ENCODE measurements around the gene ARHGEF33. TPM values are rescaled to one million over a fixed set of nuclear protein-coding genes. Genes with fewer than 3 reads are reported as not detected.

ARHGEF33 gene
- total and polyA plus RNA-seq, 8 donors, result under 0.01 to 2.0 (median 0.61) TPM; not detected in 1

- intact Hi-C loops (cut with DNase I; ENCODE audit: low total_unique reads), result no loop called here
- no peaks in the 10 kb centered on the region for H3K27me3 ChIP-seq
- 90 to 95% (median 94%) methylated on average over 4 of the region's 4 CpGs for WGBS, 5 donors
These were observed 2.3 kb upstream of the ARHGEF33 start for GRCh38 chr2:38887347-38887746.

GRCh38 chr2:38887902-38888554, 1.6 kb upstream of the ARHGEF33 start:
- intact Hi-C loops (cut with DNase I; ENCODE audit: low total_unique reads), result no loop called here
- Histone ChIP-seq H3K27ac (no peak overlapping the region), H3K9me3 (peaks cover 0 to 8% (median 0%) of the 10 kb centered on the region in 4 donors), H3K4me3 (no peak overlapping the region), H3K36me3 (peaks cover 0 to 14% (median 4%) of the 10 kb centered on the region in 4 donors), H3K27me3 (no peaks in the 10 kb centered on the region), H3K4me1 (no peaks in the 10 kb centered on the region)
- DNase-seq, result no peak
- TF ChIP-seq EP300 (IDR thresholded peaks at IDR 0.05) (no peak), POLR2AphosphoS5 (IDR thresholded peaks at IDR 0.05) (no peak), POLR2A (IDR thresholded peaks at IDR 0.05) (no peak), CTCF (IDR thresholded peaks at IDR 0.05) (no peak)
- WGBS, 5 donors, result 90 to 100% (median 97%) methylated on average over 1 of the region's 1 CpG

More at GRCh38 chr2:38887347-38887746, 2.3 kb upstream of the ARHGEF33 start:
- peaks cover 0 to 8% (median 0%) of the 10 kb centered on the region in 4 donors for H3K9me3 ChIP-seq
- no peak for TF ChIP-seq CTCF (IDR thresholded peaks at IDR 0.05)
- TF ChIP-seq EP300 (IDR thresholded peaks at IDR 0.05), result no peak
- TF ChIP-seq POLR2A (IDR thresholded peaks at IDR 0.05), result no peak
- no peak for TF ChIP-seq POLR2AphosphoS5 (IDR thresholded peaks at IDR 0.05)
- peaks cover 0 to 18% (median 6%) of the 10 kb centered on the region in 4 donors for H3K36me3 ChIP-seq
- H3K27ac ChIP-seq, result no peak overlapping the region
- no peaks in the 10 kb centered on the region for H3K4me1 ChIP-seq
- no peak for DNase-seq
- H3K4me3 ChIP-seq, result no peak overlapping the region

- intact Hi-C loops (cut with DNase I; ENCODE audit: low total_unique reads), result no loop called here
- H3K4me3 ChIP-seq, result no peak overlapping the region
- H3K9me3 ChIP-seq, result peaks cover 0 to 8% (median 0%) of the 10 kb centered on the region in 4 donors
- no peaks in the 10 kb centered on the region for H3K4me1 ChIP-seq
- H3K27me3 ChIP-seq, result no peaks in the 10 kb centered on the region
- no peak overlapping the region for H3K27ac ChIP-seq
- no peak for TF ChIP-seq EP300 (IDR thresholded peaks at IDR 0.05)
- no peak for TF ChIP-seq CTCF (IDR thresholded peaks at IDR 0.05)
- no peak for TF ChIP-seq POLR2A (IDR thresholded peaks at IDR 0.05)
- no peak for TF ChIP-seq POLR2AphosphoS5 (IDR thresholded peaks at IDR 0.05)
- DNase-seq, result no peak
- H3K36me3 ChIP-seq, result peaks cover 0 to 5% (median 0%) of the 10 kb centered on the region in 4 donors
These were observed 630 bp upstream of the ARHGEF33 start for GRCh38 chr2:38889045-38889444.

- intact Hi-C loops (cut with DNase I; ENCODE audit: low total_unique reads), result no loop called here
These were observed 3.1 kb downstream of the ARHGEF33 start for GRCh38 chr2:38892819-38893218.

More at GRCh38 chr2:38892819-38893218, 3.1 kb downstream of the ARHGEF33 start:
- Histone ChIP-seq H3K36me3 (no peaks in the 10 kb centered on the region), H3K4me3 (no peak overlapping the region), H3K4me1 (no peaks in the 10 kb centered on the region), H3K27ac (no peak overlapping the region), H3K27me3 (no peaks in the 10 kb centered on the region), H3K9me3 (peaks cover 0 to 5% (median 0%) of the 10 kb centered on the region in 4 donors)
- TF ChIP-seq CTCF (IDR thresholded peaks at IDR 0.05) (no peak), EP300 (IDR thresholded peaks at IDR 0.05) (no peak), POLR2AphosphoS5 (IDR thresholded peaks at IDR 0.05) (no peak), POLR2A (IDR thresholded peaks at IDR 0.05) (no peak)
- no peak for DNase-seq
